CD4-positive, alpha-beta memory T cell (primary cell): ENCODE results near the gene FAM184A. TPM values are rescaled to one million over a fixed set of nuclear protein-coding genes. Genes with fewer than 3 reads are reported as not detected.
"Not testable (repeated sequence)": the region's sequence is repeated elsewhere in the genome, so short reads cannot be mapped to it uniquely, and the experiment has no call there.

Experiments
- CTCF ChIA-PET: fragments of 350-600 bp; sonication (Branson Sonifier 250); formaldehyde crosslinking; loops from one replicate; lab custom pipeline; 2021; ENCODE audit warnings: inconsistent platforms; ENCODE audit not compliant: partially characterized antibody; lab: Charles Lee
- POLR2A ChIA-PET: fragments of 350-600 bp; sonication (Branson Sonifier 250); formaldehyde crosslinking; loops from one replicate; lab custom pipeline; 2021; ENCODE audit not compliant: partially characterized antibody; lab: Charles Lee
- DNase-seq, 5 donors: peaks; one replicate each; pipeline versions ENCODE4 v3.0.0 to v3.0.0-alpha.2; 2020 to 2022; ENCODE audit warnings: mixed read lengths in 1 of 5
- H3K27ac ChIP-seq: one replicate; pipeline ENCODE4 v1.7.0; 2013; ENCODE audit warnings: low read depth, low read length
- H3K27me3 ChIP-seq: 2 replicates; pipeline ENCODE4 v1.7.0; 2013; ENCODE audit warnings: mild to moderate bottlenecking, low read length, moderate library complexity; ENCODE audit not compliant: insufficient read depth
- H3K36me3 ChIP-seq: 2 replicates; pipeline ENCODE4 v1.7.0; 2013; ENCODE audit warnings: mild to moderate bottlenecking, low read length, moderate library complexity; ENCODE audit not compliant: insufficient read depth
- H3K4me1 ChIP-seq: 2 replicates; pipeline ENCODE4 v1.7.0; 2013; ENCODE audit warnings: mild to moderate bottlenecking, low read length, moderate library complexity; ENCODE audit not compliant: insufficient read depth
- H3K4me3 ChIP-seq, 2 donors: one replicate each; pipeline ENCODE4 v1.7.0; 2013; ENCODE audit warnings: low read length in 2 of 2, mild to moderate bottlenecking in 1 of 2
- H3K9me3 ChIP-seq, 2 donors: one replicate each; pipeline ENCODE4 v1.7.0; 2013; ENCODE audit warnings: low read length in 2 of 2, control low read depth in 1 of 2; ENCODE audit not compliant: control insufficient read depth in 1 of 2
- H3K27ac Mint-ChIP-seq, 7 donors: one replicate each; pipeline ENCODE4 v1.8.0; 2020 to 2021; ENCODE audit warnings: mixed read lengths in 7 of 7, mild to moderate bottlenecking in 6 of 7, inconsistent platforms in 3 of 7, moderate library complexity in 3 of 7
- H3K27me3 Mint-ChIP-seq, 2 donors: one replicate each; pipeline ENCODE4 v1.8.0; 2020 to 2021; ENCODE audit warnings: mixed read lengths in 2 of 2
- H3K36me3 Mint-ChIP-seq, 2 donors: one replicate each; pipeline ENCODE4 v1.8.0; 2020 to 2021; ENCODE audit warnings: mixed read lengths in 2 of 2, inconsistent platforms in 1 of 2, mild to moderate bottlenecking in 1 of 2
- H3K4me1 Mint-ChIP-seq, 4 donors: one replicate each; pipeline ENCODE4 v1.8.0; 2020 to 2021; ENCODE audit warnings: mixed read lengths in 4 of 4, mild to moderate bottlenecking in 1 of 4
- H3K4me3 Mint-ChIP-seq, 8 donors: one replicate each; pipeline ENCODE4 v1.8.0; 2020 to 2021; ENCODE audit warnings: mixed read lengths in 8 of 8, mild to moderate bottlenecking in 7 of 8, moderate library complexity in 6 of 8, inconsistent platforms in 3 of 8
- H3K9me3 Mint-ChIP-seq, 8 donors: one replicate each; pipeline ENCODE4 v1.8.0; 2020 to 2021; ENCODE audit warnings: mixed read lengths in 8 of 8, mild to moderate bottlenecking in 5 of 8, inconsistent platforms in 3 of 8, moderate library complexity in 1 of 8
- intact Hi-C: fragments of 100-400 bp; cut with micrococcal nuclease; formaldehyde crosslinking; loops from one replicate; pipeline ENCODE4 v1.15.1; 2023
- polyA plus RNA-seq, 2 donors: library from polyadenylated mRNA; unstranded; fragments of 300-500 nt; fragmentation: Illumina TruSeq; gene quantifications; one replicate each; pipeline ENCODE4 v1.2.3, GENCODE V29; 2021
- total RNA-seq, 2 experiments: library from RNA; stranded (reverse); gene quantifications; one replicate each; pipeline ENCODE4 v1.2.3, GENCODE V29; 2021

The FAM184A gene
- total and polyA plus RNA-seq, 4 experiments from 2014 or later = 0.54 to 6.1 (median 3.6) TPM

DNA sequence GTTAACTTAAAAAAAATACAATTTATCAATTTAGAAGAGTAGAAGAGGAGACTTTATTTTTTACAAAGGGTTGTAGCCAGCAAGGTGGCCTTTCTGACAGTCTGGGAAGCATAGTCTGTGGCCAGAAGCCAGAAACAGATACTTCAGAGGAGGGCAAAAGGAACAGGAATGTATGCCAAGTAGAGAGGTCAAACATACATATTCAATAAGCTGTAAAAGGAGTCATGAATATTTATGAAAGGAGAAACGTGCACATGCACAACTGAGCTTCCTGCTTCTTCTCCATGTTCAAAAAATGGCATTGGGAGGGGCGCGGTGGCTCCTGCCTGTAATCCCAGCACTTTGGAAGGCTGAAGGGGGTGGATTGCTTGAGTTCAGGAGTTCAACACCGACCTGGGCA lies 43.9 kb upstream of the FAM184A start:
- Mint-ChIP-seq H3K36me3 (no peaks in the 10 kb centered on the region), H3K4me1 (no peaks in the 10 kb centered on the region), H3K27ac (peak overlapping the region in 1 of 7 donors; percentile 46), H3K4me3 (no peak overlapping the region), H3K9me3 (no peaks in the 10 kb centered on the region), H3K27me3 (no peaks in the 10 kb centered on the region)
- H3K4me1 ChIP-seq = no peaks in the 10 kb centered on the region
- no peaks in the 10 kb centered on the region for H3K36me3 ChIP-seq
- no peak for DNase-seq
- intact Hi-C loops = no loop called here
- no peak overlapping the region for H3K27ac ChIP-seq
- ChIA-PET CTCF (no interaction called here), POLR2A (no interaction called here)
- H3K9me3 ChIP-seq = no peaks in the 10 kb centered on the region
- no peak overlapping the region for H3K4me3 ChIP-seq
- no peaks in the 10 kb centered on the region for H3K27me3 ChIP-seq

DNA sequence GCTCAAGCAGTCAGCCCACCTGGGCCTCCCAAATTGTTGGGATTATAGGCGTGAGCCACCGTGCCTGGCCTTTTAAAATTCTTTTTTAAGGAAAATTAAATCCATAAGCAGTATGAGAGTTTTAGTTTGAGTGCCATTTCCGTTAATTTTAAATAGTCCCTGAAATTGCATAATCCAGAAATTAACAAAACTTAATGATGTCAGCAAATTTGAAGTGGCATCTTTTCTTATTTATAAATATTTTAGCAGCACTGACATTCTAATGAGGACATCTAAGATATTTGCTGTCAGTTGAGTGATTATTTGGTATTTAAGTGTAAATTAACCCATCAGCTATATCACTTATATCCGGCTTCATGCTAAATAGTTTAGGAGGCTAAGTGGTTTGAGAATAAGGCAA lies 42.9 kb upstream of the FAM184A start:
- Histone ChIP-seq H3K4me1 (no peaks in the 10 kb centered on the region), H3K27me3 (no peaks in the 10 kb centered on the region), H3K27ac (no peak overlapping the region), H3K4me3 (no peak overlapping the region), H3K36me3 (no peaks in the 10 kb centered on the region), H3K9me3 (no peaks in the 10 kb centered on the region)
- Mint-ChIP-seq H3K27ac (no peak overlapping the region), H3K36me3 (no peaks in the 10 kb centered on the region), H3K9me3 (no peaks in the 10 kb centered on the region), H3K27me3 (peaks cover 0 to 3% of the 10 kb centered on the region in 2 donors), H3K4me1 (no peaks in the 10 kb centered on the region), H3K4me3 (no peak overlapping the region)
- intact Hi-C loops = no loop called here
- POLR2A ChIA-PET = no interaction called here
- no peak for DNase-seq
- CTCF ChIA-PET = interaction anchor here (0.6 to 1.1 kb wide), 2 partner anchors 8 to 11 kb away, joined by 3 to 4 read pairs; no protein-coding TSS in a partner anchor

DNA sequence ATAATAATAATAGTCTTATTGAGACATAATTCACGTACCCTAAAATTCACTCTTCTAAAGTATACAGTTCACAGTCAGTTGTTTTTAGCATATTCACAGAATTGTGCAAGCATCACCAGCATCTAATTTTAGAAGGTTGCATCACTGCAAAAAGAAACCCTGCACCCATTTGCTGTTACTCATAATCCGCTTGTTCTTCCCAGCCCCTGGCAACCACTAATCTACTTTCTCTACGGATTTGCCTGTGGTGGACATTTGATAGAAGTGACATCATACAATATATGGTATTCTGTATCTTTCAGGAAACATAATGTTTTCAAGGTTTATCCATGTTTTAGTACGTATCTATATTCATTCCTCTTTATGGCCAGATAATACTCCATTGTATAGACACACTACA lies 41.5 kb upstream of the FAM184A start:
- H3K27me3 ChIP-seq = no peaks in the 10 kb centered on the region
- H3K4me1 Mint-ChIP-seq = no peaks in the 10 kb centered on the region
- H3K4me3 ChIP-seq = no peak overlapping the region
- intact Hi-C loops = no loop called here
- CTCF ChIA-PET = interaction anchor here (0.7 to 2.6 kb wide), 3 partner anchors 9 to 88 kb away, joined by 3 to 9 read pairs (median 4); no protein-coding TSS in a partner anchor
- H3K9me3 Mint-ChIP-seq = no peaks in the 10 kb centered on the region
- no peaks in the 10 kb centered on the region for H3K4me1 ChIP-seq
- peaks cover 0 to 5% of the 10 kb centered on the region in 2 donors for H3K27me3 Mint-ChIP-seq
- H3K36me3 Mint-ChIP-seq = no peaks in the 10 kb centered on the region
- no peak overlapping the region for H3K27ac Mint-ChIP-seq
- no peak for DNase-seq
- no peak overlapping the region for H3K4me3 Mint-ChIP-seq
- no peak overlapping the region for H3K27ac ChIP-seq
- no peaks in the 10 kb centered on the region for H3K9me3 ChIP-seq
- no peaks in the 10 kb centered on the region for H3K36me3 ChIP-seq
- POLR2A ChIA-PET = no interaction called here

DNA sequence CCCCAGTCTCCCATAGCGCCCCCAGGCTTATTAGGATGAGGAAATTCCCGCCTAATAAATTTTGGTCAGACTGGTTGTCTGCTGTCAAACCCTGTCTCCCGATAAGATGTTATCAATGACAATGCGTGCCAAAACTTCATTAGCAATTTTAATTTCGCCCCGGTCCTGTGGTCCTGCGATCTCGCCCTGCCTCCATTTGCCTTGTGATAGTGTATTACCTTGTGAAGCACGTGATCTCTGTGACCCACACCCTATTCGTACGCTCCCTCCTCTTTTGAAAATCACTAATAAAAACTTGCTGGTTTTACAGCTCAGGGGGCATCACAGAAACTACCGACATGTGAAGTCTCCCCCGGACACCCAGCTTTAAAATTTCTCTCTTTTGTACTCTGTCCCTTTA lies 40.6 kb upstream of the FAM184A start:
- H3K27me3 Mint-ChIP-seq, H3K4me1 ChIP-seq, H3K4me1 Mint-ChIP-seq, H3K36me3 Mint-ChIP-seq, H3K27me3 ChIP-seq, H3K4me3 Mint-ChIP-seq, intact Hi-C loops, H3K9me3 ChIP-seq, DNase-seq, H3K9me3 Mint-ChIP-seq, H3K36me3 ChIP-seq, H3K27ac ChIP-seq, H3K4me3 ChIP-seq, POLR2A ChIA-PET, H3K27ac Mint-ChIP-seq: not testable (repeated sequence)
- CTCF ChIA-PET = interaction anchor here (0.7 to 2.6 kb wide), 2 partner anchors 10 to 13 kb away, joined by 3 to 9 read pairs; no protein-coding TSS in a partner anchor

DNA sequence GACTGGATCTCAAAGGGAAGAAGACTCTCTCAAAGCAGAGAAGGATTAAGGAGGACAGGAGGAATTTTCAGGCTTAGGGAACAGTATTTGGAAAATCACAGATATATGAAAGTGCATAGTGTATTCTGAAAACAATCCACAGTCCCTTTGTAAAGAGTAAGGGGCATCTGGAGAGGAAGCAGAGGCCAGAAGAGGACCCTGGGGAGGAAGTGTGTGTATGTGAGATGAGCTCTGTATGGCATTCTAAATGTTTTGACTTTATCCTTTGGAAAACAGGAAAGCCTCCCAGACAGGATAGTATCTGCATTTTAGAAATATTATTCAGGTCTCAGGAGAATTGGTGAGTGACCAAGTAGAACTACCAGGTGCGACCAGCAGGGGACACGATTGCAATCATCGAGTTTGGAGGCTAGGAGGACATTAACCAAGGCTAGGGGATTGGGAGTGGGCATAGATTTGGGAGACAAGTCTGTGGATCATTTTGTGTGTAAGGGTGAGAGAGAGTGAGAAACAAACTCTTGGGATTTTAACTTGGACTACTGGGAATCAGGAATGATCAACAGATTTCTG lies 38.3 kb upstream of the FAM184A start:
- Mint-ChIP-seq H3K9me3 (no peaks in the 10 kb centered on the region), H3K4me3 (no peak overlapping the region), H3K27me3 (peaks cover 0 to 5% of the 10 kb centered on the region in 2 donors), H3K27ac (no peak overlapping the region), H3K4me1 (no peaks in the 10 kb centered on the region), H3K36me3 (no peaks in the 10 kb centered on the region)
- H3K4me1 ChIP-seq = no peaks in the 10 kb centered on the region
- intact Hi-C loops = no loop called here
- no peak for DNase-seq
- H3K36me3 ChIP-seq = no peaks in the 10 kb centered on the region
- no peaks in the 10 kb centered on the region for H3K27me3 ChIP-seq
- H3K9me3 ChIP-seq = no peaks in the 10 kb centered on the region
- CTCF ChIA-PET = no interaction called here
- no peak overlapping the region for H3K4me3 ChIP-seq
- POLR2A ChIA-PET = no interaction called here
- H3K27ac ChIP-seq = no peak overlapping the region

DNA sequence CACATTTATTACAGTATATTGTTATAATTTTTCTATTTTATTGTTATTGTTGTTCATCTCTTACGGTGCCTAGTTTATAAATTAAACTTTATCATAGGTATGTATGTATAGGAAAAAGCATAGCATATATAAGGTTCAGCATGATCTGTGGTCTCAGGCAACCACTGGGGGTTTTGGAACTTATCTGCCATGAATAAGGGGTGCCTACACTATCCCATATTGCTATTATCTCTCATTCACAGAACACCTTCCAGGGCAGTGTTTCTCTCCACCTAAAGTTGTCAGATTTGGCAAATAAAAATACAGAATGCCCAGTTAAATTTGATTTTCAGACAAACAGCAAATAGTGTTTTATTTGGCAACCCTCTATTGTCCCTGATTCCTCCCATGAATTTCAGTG lies 35.5 kb upstream of the FAM184A start:
- H3K9me3 ChIP-seq = no peaks in the 10 kb centered on the region

DNA sequence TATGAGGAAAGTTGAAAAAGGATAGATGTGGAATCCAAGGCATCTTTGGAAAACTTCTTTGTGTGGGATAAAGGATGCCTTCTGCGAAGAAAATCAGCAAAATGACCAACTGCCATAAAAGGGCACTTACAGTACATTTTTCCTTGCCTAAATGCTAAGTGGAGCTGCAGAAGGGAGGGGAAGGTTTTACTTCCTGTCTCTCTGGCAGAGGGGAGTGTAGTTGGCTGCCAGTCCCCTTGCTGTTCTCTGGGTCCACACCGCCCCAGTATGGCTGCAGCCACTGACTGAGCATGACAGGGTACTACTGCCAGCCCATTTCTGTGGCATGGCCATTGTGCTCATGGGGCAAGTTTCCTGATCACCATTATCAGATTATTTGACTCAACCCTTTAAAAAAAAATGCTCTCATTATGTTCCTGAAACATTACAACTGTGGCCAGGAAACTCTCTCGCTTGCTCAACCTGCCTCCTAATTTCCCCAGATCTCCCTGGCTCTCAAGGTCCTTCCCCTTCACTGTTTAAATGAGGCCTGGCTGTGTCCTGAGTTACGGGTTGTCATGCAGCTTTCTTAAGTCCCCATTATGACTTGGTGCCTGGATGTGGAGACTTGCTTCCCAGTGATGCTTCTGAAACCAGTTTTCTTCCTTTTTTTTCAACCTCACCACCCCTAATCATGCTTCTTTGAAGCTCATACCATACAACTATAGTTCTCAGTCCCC lies 34.5 kb upstream of the FAM184A start:
- Mint-ChIP-seq H3K27ac (no peak overlapping the region), H3K4me1 (peaks cover 7 to 12% (median 9%) of the 10 kb centered on the region in 4 donors), H3K27me3 (peaks cover 1 to 5% of the 10 kb centered on the region in 2 donors), H3K4me3 (no peak overlapping the region), H3K9me3 (no peaks in the 10 kb centered on the region), H3K36me3 (no peaks in the 10 kb centered on the region)
- no peaks in the 10 kb centered on the region for H3K9me3 ChIP-seq
- H3K4me1 ChIP-seq = no peaks in the 10 kb centered on the region
- intact Hi-C loops = loop anchor here (5.0 kb wide), 1 partner anchor 1766 kb away; no protein-coding TSS in a partner anchor
- ChIA-PET POLR2A (no interaction called here), CTCF (interaction anchor here (0.7 to 8.8 kb wide), 8 partner anchors 13 to 828 kb away, joined by 3 to 245 read pairs (median 4); partner anchors contain the start of gene FAM184A)
- H3K27me3 ChIP-seq = no peaks in the 10 kb centered on the region
- no peaks in the 10 kb centered on the region for H3K36me3 ChIP-seq
- no peak for DNase-seq
- H3K4me3 ChIP-seq = no peak overlapping the region
- H3K27ac ChIP-seq = no peak overlapping the region

More for the DNA sequence above, 35.5 kb upstream of the FAM184A start:
- H3K27ac ChIP-seq = no peak overlapping the region
- H3K36me3 Mint-ChIP-seq = no peaks in the 10 kb centered on the region
- CTCF ChIA-PET = interaction anchor here (1.1 to 8.8 kb wide), 5 partner anchors 12 to 829 kb away, joined by 3 to 245 read pairs (median 8); no protein-coding TSS in a partner anchor
- H3K4me3 ChIP-seq = no peak overlapping the region
- H3K9me3 Mint-ChIP-seq = no peaks in the 10 kb centered on the region
- no peak overlapping the region for H3K4me3 Mint-ChIP-seq
- H3K36me3 ChIP-seq = no peaks in the 10 kb centered on the region
- no peak overlapping the region for H3K27ac Mint-ChIP-seq
- intact Hi-C loops = loop anchor here (5.0 kb wide), 1 partner anchor 1767 kb away; no protein-coding TSS in a partner anchor
- peaks cover under 1 to 5% of the 10 kb centered on the region in 2 donors for H3K27me3 Mint-ChIP-seq
- H3K27me3 ChIP-seq = no peaks in the 10 kb centered on the region
- no peaks in the 10 kb centered on the region for H3K4me1 ChIP-seq
- POLR2A ChIA-PET = no interaction called here
- no peak for DNase-seq
- peaks cover 7 to 12% (median 9%) of the 10 kb centered on the region in 4 donors for H3K4me1 Mint-ChIP-seq
